Measurements from ENCODE around the gene GPRC5B.

GPRC5B gene

GRCh38 chr16:19872179-19872863 lies 12.3 kb downstream of the GPRC5B start:
- FAIRE-seq = no peak
- DNase-seq (ENCODE audit: insufficient read length, low spot score) = no peak
- TF ChIP-seq CTCF (IDR thresholded peaks at IDR 0.05; ENCODE audit: insufficient read depth, missing control alignments) = no peak

GRCh38 chr16:19871721-19872120 lies 12.9 kb downstream of the GPRC5B start:
- DNase-seq (ENCODE audit: insufficient read length, low spot score) (no peak), FAIRE-seq (no peak)
- no peak for TF ChIP-seq CTCF (IDR thresholded peaks at IDR 0.05; ENCODE audit: insufficient read depth, missing control alignments)

GRCh38 chr16:19868421-19868820 lies 16.2 kb downstream of the GPRC5B start:
- DNase-seq (ENCODE audit: insufficient read length, low spot score) (no peak), FAIRE-seq (no peak)
- TF ChIP-seq CTCF (IDR thresholded peaks at IDR 0.05; ENCODE audit: insufficient read depth, missing control alignments) = no peak

- DNase-seq (ENCODE audit: insufficient read length, low spot score) = no peak
- TF ChIP-seq CTCF (IDR thresholded peaks at IDR 0.05; ENCODE audit: insufficient read depth, missing control alignments) = no peak
Observed at GRCh38 chr16:19864566-19864965, 20.1 kb downstream of the GPRC5B start.

GRCh38 chr16:19863990-19864389 lies 20.7 kb downstream of the GPRC5B start:
- DNase-seq (ENCODE audit: insufficient read length, low spot score) = no peak
- no peak for FAIRE-seq
- TF ChIP-seq CTCF (IDR thresholded peaks at IDR 0.05; ENCODE audit: insufficient read depth, missing control alignments) = no peak

More at GRCh38 chr16:19864566-19864965, 20.1 kb downstream of the GPRC5B start:
- FAIRE-seq = no peak

GRCh38 chr16:19861811-19862327 lies 22.8 kb downstream of the GPRC5B start:
- TF ChIP-seq CTCF (IDR thresholded peaks at IDR 0.05; ENCODE audit: insufficient read depth, missing control alignments) = no peak
- no peak for FAIRE-seq
- DNase-seq (ENCODE audit: insufficient read length, low spot score) = no peak

- TF ChIP-seq CTCF (IDR thresholded peaks at IDR 0.05; ENCODE audit: insufficient read depth, missing control alignments) = no peak
- no peak for FAIRE-seq
- no peak for DNase-seq (ENCODE audit: insufficient read length, low spot score)
Observed at GRCh38 chr16:19861133-19861532, 23.5 kb downstream of the GPRC5B start.
